Sciatic nerve (tissue), 2 donors: Measurements from ENCODE around the gene PRR7. TPM values are rescaled to one million over a fixed set of nuclear protein-coding genes. Genes with fewer than 3 reads are reported as not detected.

Source experiments
- ATAC-seq: fragments of 200-7000 bp; cut with Tn5 transposase; one replicate; pipeline ENCODE4 v1.9.1; 2020; ENCODE audit warnings: mild to moderate bottlenecking, moderate library complexity
- DNase-seq: peaks from one replicate; pipeline ENCODE4 v3.0.0-alpha.2; 2020; ENCODE audit warnings: low spot score
- intact Hi-C: fragments of 100-400 bp; cut with DNase I; formaldehyde crosslinking; loops from one replicate; pipeline ENCODE4 v1.14.2; 2022
- total RNA-seq: library from RNA; stranded (reverse); fragmentation: NEBNext Ultra II Directional; extraction: Animal tissue kit (Norgen Biotek cat#: 25700); gene quantifications from one replicate; pipeline ENCODE4 v1.2.1, GENCODE V29; 2021
- donor health status: DM: no; HTN: no; CAD: no.
- donor health status: DM: no; HTN: no; CAD: no.

Gene PRR7
- total RNA-seq, 1 donor from 2014 or later = 8.2 TPM

GRCh38 chr5:177491429-177491945 is 44.9 kb downstream of the PRR7 start:
- ATAC-seq (no peak), DNase-seq (no peak)
- intact Hi-C loops = no loop called here

GRCh38 chr5:177491983-177492746 is 45.6 kb downstream of the PRR7 start:
- intact Hi-C loops = no loop called here
- ATAC-seq (no peak), DNase-seq (no peak)

- ATAC-seq (no peak), DNase-seq (no peak)
- intact Hi-C loops = no loop called here
Observed at GRCh38 chr5:177492841-177493240, 46.2 kb downstream of the PRR7 start.

GRCh38 chr5:177493795-177494345 is 47.3 kb downstream of the PRR7 start:
- no peak for ATAC-seq
- intact Hi-C loops = no loop called here
- DNase-seq = no peak

GRCh38 chr5:177494346-177495195 is 48.0 kb downstream of the PRR7 start:
- peak; percentile 85 for DNase-seq

GRCh38 chr5:177495243-177496060 is 48.8 kb downstream of the PRR7 start:
- DNase-seq = peak; percentile 84
- ATAC-seq = peak; percentile 52
- intact Hi-C loops = no loop called here

More at GRCh38 chr5:177494346-177495195, 48.0 kb downstream of the PRR7 start:
- peak; percentile 6 for ATAC-seq
- intact Hi-C loops = no loop called here

- ATAC-seq (no peak), DNase-seq (no peak)
- intact Hi-C loops = no loop called here
Observed at GRCh38 chr5:177496070-177496726, 49.6 kb downstream of the PRR7 start.

GRCh38 chr5:177496727-177497291 is 50.2 kb downstream of the PRR7 start:
- ATAC-seq (peak; percentile 25), DNase-seq (peak; percentile 86)
- intact Hi-C loops = no loop called here

- peak; percentile 89 for ATAC-seq
- intact Hi-C loops = no loop called here
- DNase-seq = peak; percentile 98
Observed at GRCh38 chr5:177497292-177498012, 50.8 kb downstream of the PRR7 start, which contains the start of gene PDLIM7. Gene PDLIM7, minus strand, starts transcription at chr5:177497604. Its CDS starts 1,092 bp downstream, at chr5:177496512.

- DNase-seq (peak; percentile 82), ATAC-seq (peak; percentile 25)
- intact Hi-C loops = no loop called here
Observed at GRCh38 chr5:177498013-177498787, 51.6 kb downstream of the PRR7 start.

GRCh38 chr5:177499842-177500241 is 53.2 kb downstream of the PRR7 start:
- no peak for ATAC-seq
- no peak for DNase-seq
- intact Hi-C loops = loop anchor here (5.0 kb wide), 1 partner anchor 108 kb away; no protein-coding TSS in a partner anchor

GRCh38 chr5:177500685-177501522 is 54.3 kb downstream of the PRR7 start:
- ATAC-seq (peak; percentile 66), DNase-seq (peak; percentile 97)
- intact Hi-C loops = loop anchor here (5.0 kb wide), 1 partner anchor 109 kb away; no protein-coding TSS in a partner anchor

GRCh38 chr5:177501874-177502678 is 55.5 kb downstream of the PRR7 start:
- ATAC-seq (no peak), DNase-seq (no peak)
- intact Hi-C loops = loop anchor here (5.0 kb wide), 1 partner anchor 110 kb away; no protein-coding TSS in a partner anchor

GRCh38 chr5:177502886-177503285 is 56.3 kb downstream of the PRR7 start:
- intact Hi-C loops = loop anchor here (5.0 kb wide), 1 partner anchor 111 kb away; no protein-coding TSS in a partner anchor
- ATAC-seq (no peak), DNase-seq (no peak)
